H1 (cell line): ENCODE results near the gene S100A4. TPM values are rescaled to one million over a fixed set of nuclear protein-coding genes. Genes with fewer than 3 reads are reported as not detected.

Experiments
- CTCF ChIA-PET: fragments of 300-600 bp; sonication (Branson Sonifier 250); formaldehyde crosslinking; loops from one replicate; lab custom pipeline; 2021; ENCODE audit not compliant: partially characterized antibody; lab: Charles Lee
- POLR2A ChIA-PET: fragments of 300-600 bp; sonication (Branson Sonifier 250); formaldehyde crosslinking; loops from one replicate; lab custom pipeline; 2021; ENCODE audit warnings: inconsistent platforms; ENCODE audit not compliant: partially characterized antibody; lab: Charles Lee
- DNase-seq, 2 experiments: peaks; one replicate each; pipeline versions ENCODE4 v3.0.0 to v3.0.0-alpha.2; 2010 to 2022; ENCODE audit warnings: low spot score in 2 of 2, low read depth in 1 of 2, mixed read lengths in 1 of 2
- FAIRE-seq: peaks from 2 replicates; lab custom pipeline; 2011; peaks lifted over from hg19 to GRCh38; lab: Jason Lieb, UNC
- H2AFZ ChIP-seq: 2 replicates; pipeline ENCODE4 v1.8.1; 2012; ENCODE audit warnings: low read length, inconsistent platforms
- H2AK5ac ChIP-seq: 2 replicates; pipeline ENCODE4 v1.6.1; 2013; ENCODE audit warnings: low read depth, low read length
- H2BK120ac ChIP-seq: replicated peaks from 2 replicates; pipeline ENCODE3; 2013; ENCODE audit warnings: low read depth, low read length, inconsistent platforms
- H2BK12ac ChIP-seq: 2 replicates; pipeline ENCODE4 v1.6.1; 2013; ENCODE audit warnings: low read depth, low read length
- H2BK15ac ChIP-seq: 2 replicates; pipeline ENCODE4 v1.6.1; 2013; ENCODE audit warnings: low read length
- H2BK20ac ChIP-seq: 2 replicates; pipeline ENCODE4 v1.6.1; 2013; ENCODE audit warnings: low read length
- H2BK5ac ChIP-seq: 2 replicates; pipeline ENCODE4 v1.6.1; 2013; ENCODE audit warnings: low read depth, low read length
- H3K14ac ChIP-seq: 2 replicates; pipeline ENCODE4 v1.6.1; 2013; ENCODE audit warnings: inconsistent platforms; ENCODE audit not compliant: insufficient read length
- H3K18ac ChIP-seq: 2 replicates; pipeline ENCODE4 v1.6.1; 2013; ENCODE audit warnings: low read length; ENCODE audit errors: extremely low read depth
- H3K23ac ChIP-seq: 2 replicates; pipeline ENCODE4 v1.6.1; 2013; ENCODE audit warnings: inconsistent platforms; ENCODE audit not compliant: insufficient read length
- H3K23me2 ChIP-seq: 2 replicates; pipeline ENCODE4 v1.6.1; 2013; ENCODE audit warnings: low read depth, low read length
- H3K27ac ChIP-seq: 2 replicates; pipeline ENCODE4 v1.6.1; 2011; ENCODE audit warnings: low read depth, low read length, inconsistent platforms
- H3K27me3 ChIP-seq, 4 experiments: replicated peaks in 1 of 4; 1 replicate in 1 of 4; 2 replicates in 3 of 4; pipeline versions ENCODE4 v1.6.1 to v1.8.1; 2011 to 2013; ENCODE audit warnings: low read length in 3 of 4, mild to moderate bottlenecking in 3 of 4, inconsistent platforms in 2 of 4, mixed read lengths in 2 of 4, moderate library complexity in 1 of 4; ENCODE audit not compliant: control insufficient read depth in 3 of 4, insufficient read depth in 3 of 4; ENCODE audit errors: extremely low read depth in 1 of 4
- H3K36me3 ChIP-seq, 4 experiments: 2 replicates each; pipeline versions ENCODE4 v1.6.1 to v1.8.1; 2011 to 2013; ENCODE audit warnings: mild to moderate bottlenecking in 4 of 4, low read length in 3 of 4, moderate library complexity in 2 of 4, control low read depth in 1 of 4, inconsistent platforms in 1 of 4; ENCODE audit not compliant: insufficient read depth in 4 of 4, control insufficient read depth in 2 of 4
- H3K4ac ChIP-seq: replicated peaks from 2 replicates; pipeline ENCODE3; 2013; ENCODE audit warnings: low read length, low read depth, mixed read lengths, inconsistent platforms; ENCODE audit not compliant: insufficient read length
- H3K4me1 ChIP-seq, 4 experiments: replicated peaks in 1 of 4; 1 replicate in 1 of 4; 2 replicates in 3 of 4; pipeline versions ENCODE4 v1.6.1 to v1.8.1; 2011 to 2013; ENCODE audit warnings: low read length in 3 of 4, inconsistent platforms in 2 of 4, mixed read lengths in 1 of 4; ENCODE audit not compliant: insufficient read depth in 4 of 4, control insufficient read depth in 3 of 4
- H3K4me2 ChIP-seq, 2 experiments: 2 replicates each; pipeline versions ENCODE4 v1.6.1 to v1.8.1; 2011 to 2013; ENCODE audit warnings: low read depth in 2 of 2, low read length in 2 of 2, control low read depth in 1 of 2, inconsistent platforms in 1 of 2, mild to moderate bottlenecking in 1 of 2; ENCODE audit not compliant: insufficient read depth in 1 of 2
- H3K4me3 ChIP-seq, 4 experiments: fragments of 200-600, 300-600 bp in 1 of 4; sonication (generic), shearing (Covaris generic), sonication (Bioruptor Twin) in 1 of 4; 2 replicates each; pipeline versions ENCODE4 v1.5.1 to v1.8.1; 2011 to 2016; ENCODE audit warnings: low read length in 4 of 4, low read depth in 3 of 4, control low read depth in 2 of 4, inconsistent platforms in 2 of 4, mild to moderate bottlenecking in 2 of 4, mixed read lengths in 1 of 4, moderate library complexity in 1 of 4; ENCODE audit not compliant: insufficient read depth in 2 of 4; ENCODE audit errors: extremely low read depth in 1 of 4
- H3K56ac ChIP-seq: replicated peaks from 2 replicates; pipeline ENCODE3; 2013; ENCODE audit warnings: low read depth, mild to moderate bottlenecking, mixed read lengths, low read length, inconsistent platforms; ENCODE audit not compliant: insufficient read length
- H3K79me1 ChIP-seq: 2 replicates; pipeline ENCODE4 v1.6.1; 2013; ENCODE audit warnings: low read depth, low read length, control low read depth
- H3K79me2 ChIP-seq, 2 experiments: 2 replicates each; pipeline versions ENCODE4 v1.6.1 to v1.8.1; 2012 to 2013; ENCODE audit warnings: low read length in 2 of 2, mild to moderate bottlenecking in 2 of 2, inconsistent platforms in 1 of 2; ENCODE audit not compliant: insufficient read depth in 2 of 2, control insufficient read depth in 1 of 2
- H3K9ac ChIP-seq, 4 experiments: replicated peaks in 1 of 4; 1 replicate in 1 of 4; 2 replicates in 3 of 4; pipeline versions ENCODE4 v1.6.1 to v1.8.1; 2011 to 2013; ENCODE audit warnings: low read depth in 3 of 4, low read length in 3 of 4, control low read depth in 2 of 4, mild to moderate bottlenecking in 2 of 4, moderate library complexity in 2 of 4, inconsistent platforms in 1 of 4; ENCODE audit errors: extremely low read depth in 1 of 4
- H3K9me3 ChIP-seq, 2 experiments: 2 replicates each; pipeline versions ENCODE4 v1.6.1 to v1.8.1; 2012 to 2013; ENCODE audit warnings: mild to moderate bottlenecking in 2 of 2, moderate library complexity in 2 of 2, control low read depth in 1 of 2, inconsistent platforms in 1 of 2, low read depth in 1 of 2, low read length in 1 of 2, mixed read lengths in 1 of 2; ENCODE audit not compliant: insufficient read depth in 2 of 2
- H4K20me1 ChIP-seq, 2 experiments: replicated peaks in 1 of 2; 2 replicates each; pipeline versions ENCODE3 to v1.8.1; 2011 to 2013; ENCODE audit warnings: inconsistent platforms in 2 of 2, low read length in 2 of 2, mild to moderate bottlenecking in 1 of 2; ENCODE audit not compliant: insufficient read depth in 2 of 2, control insufficient read depth in 1 of 2
- H4K5ac ChIP-seq: 2 replicates; pipeline ENCODE4 v1.6.1; 2013; ENCODE audit warnings: low read length, low read depth, mixed read lengths, inconsistent platforms; ENCODE audit not compliant: insufficient read length
- H4K8ac ChIP-seq: 2 replicates; pipeline ENCODE4 v1.8.0; 2013; ENCODE audit warnings: mild to moderate bottlenecking, moderate library complexity, low read length, inconsistent platforms; ENCODE audit not compliant: insufficient read depth; ENCODE audit errors: extremely low read depth
- H4K91ac ChIP-seq: replicated peaks from 2 replicates; pipeline ENCODE3; 2013; ENCODE audit warnings: low read length, mixed read lengths, inconsistent platforms; ENCODE audit not compliant: insufficient read length
- ATF3 ChIP-seq: IDR thresholded peaks from 2 replicates; pipeline ENCODE4 v1.6.1; 2011; ENCODE audit warnings: low read depth, mild to moderate bottlenecking, low read length; ENCODE audit not compliant: insufficient read depth
- CBX8 ChIP-seq: fragments of 300-800, 300-1000 bp; sonication (generic); IDR thresholded peaks from 2 replicates; pipeline ENCODE4 v1.7.1; 2016; ENCODE audit warnings: low read depth, low read length, borderline replicate concordance
- CHD1 ChIP-seq: IDR thresholded peaks from 2 replicates; pipeline ENCODE4 v1.6.1; 2012; ENCODE audit warnings: low read depth, low read length, improper control_type of control experiment
- EZH2 ChIP-seq: fragments of 200-600 bp; sonication (generic); IDR thresholded peaks from 2 replicates; pipeline ENCODE4 v1.7.1; 2012; ENCODE audit warnings: low read depth, mild to moderate bottlenecking, moderate library complexity, low read length, inconsistent platforms; ENCODE audit not compliant: severe bottlenecking
- GTF2F1 ChIP-seq: IDR thresholded peaks from 2 replicates; pipeline ENCODE4 v1.6.1; 2012; ENCODE audit warnings: low read depth, low read length, improper control_type of control experiment, borderline replicate concordance
- NANOG ChIP-seq: IDR thresholded peaks from 2 replicates; pipeline ENCODE4 v1.6.1; 2011; ENCODE audit warnings: low read length, low read depth, mild to moderate bottlenecking, inconsistent platforms; ENCODE audit not compliant: insufficient read depth, poor library complexity, severe bottlenecking
- RFX5 ChIP-seq: IDR thresholded peaks from 2 replicates; pipeline ENCODE4 v1.6.1; 2011; ENCODE audit warnings: low read depth, low read length, improper control_type of control experiment, borderline replicate concordance
- SAP30 ChIP-seq: fragments of 300-600 bp; sonication (generic); IDR thresholded peaks from 2 replicates; pipeline ENCODE4 v1.7.1; 2012; ENCODE audit warnings: low read length, moderate library complexity, mild to moderate bottlenecking, inconsistent platforms; ENCODE audit not compliant: insufficient read depth, insufficient replicate concordance
- SIRT6 ChIP-seq: IDR thresholded peaks from one replicate; pipeline ENCODE4 v1.7.1; 2012; ENCODE audit warnings: low read length, inconsistent platforms
- ZNF274 ChIP-seq: IDR thresholded peaks from 2 replicates; pipeline ENCODE4 v1.7.0; 2012; ENCODE audit warnings: low read length, borderline replicate concordance; ENCODE audit errors: extremely low read depth
- WGBS, 2 experiments: shearing (Covaris generic) in 1 of 2; methylation state at CpG; one replicate each; pipeline versions ENCODE4 v1.1.6 to v1.1.7; 2013 to 2015; ENCODE audit warnings: low lambda C conversion rate in 2 of 2, mixed read lengths in 2 of 2, inconsistent platforms in 1 of 2, low coverage in 1 of 2, missing lambda C conversion rate in 1 of 2; ENCODE audit not compliant: insufficient replicate concordance in 2 of 2, insufficient coverage in 1 of 2, insufficient read length in 1 of 2; ENCODE audit errors: extremely low coverage in 1 of 2, missing lambda C conversion rate in 1 of 2; 5-methylcytosine and 5-hydroxymethylcytosine counted together
- polyA plus RNA-seq, 7 experiments: library from polyadenylated mRNA; depleted of rRNA in 3 of 7; stranded (reverse) in 5 of 7; unstranded in 2 of 7; fragments of >200 nt in 5 of 7; fragments of 200-250 nt in 2 of 7; gene quantifications; 1 replicate in 5 of 7; 2 replicates in 1 of 7; 4 replicates in 1 of 7; pipeline versions ENCODE4 v1.2.1 to v1.2.3, GENCODE V29; 2011 to 2013; ENCODE audit warnings: missing spikeins in 2 of 7, mixed read lengths in 2 of 7
- total RNA-seq: library from RNA; stranded (reverse); fragmentation: NEBNext Ultra II Directional; extraction: Animal tissue kit (Norgen Biotek cat#: 25700); gene quantifications from 2 replicates; pipeline ENCODE4 v1.2.1, GENCODE V29; 2021
- TF ChIP-seq, protein P1 (sequence below): IDR thresholded peaks from 2 replicates; pipeline ENCODE4 v1.6.1; 2011; ENCODE audit warnings: low read length, improper control_type of control experiment

S100A4 gene
- total and polyA plus RNA-seq, 2 of the 8 experiments (the other 6 are each of a cell fraction or from before 2014, with no cell fraction given) = 36.3 to 85.4 TPM

DNA sequence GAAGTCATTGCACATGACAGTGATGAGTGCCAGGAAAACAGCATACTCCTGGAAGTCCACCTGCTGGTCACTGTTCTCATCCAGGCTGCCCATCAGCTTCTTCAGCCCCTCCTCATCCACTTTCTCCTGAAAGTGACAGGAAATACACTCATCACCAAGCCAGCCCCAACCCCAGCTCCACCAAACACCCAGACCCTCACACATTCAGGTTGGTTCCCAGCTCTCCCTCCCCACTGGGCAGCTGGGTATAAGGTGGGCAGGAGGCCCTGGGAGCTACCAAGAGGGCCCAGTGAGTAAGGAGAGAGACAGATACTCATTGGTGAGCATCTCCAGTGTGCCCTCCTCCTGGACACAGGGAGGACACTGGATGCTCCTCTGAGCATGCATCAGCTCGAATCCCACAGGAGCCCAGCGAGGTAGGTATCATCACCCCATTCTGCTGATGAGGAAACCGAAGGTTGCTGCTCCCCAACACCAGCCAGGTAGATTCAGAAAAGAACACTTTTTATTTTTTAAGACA, 15.9 kb upstream of the S100A4 start:
- H3K4me3 ChIP-seq = no peak overlapping the region
- H2BK20ac ChIP-seq = no peak overlapping the region
- no peaks in the 10 kb centered on the region for H4K20me1 ChIP-seq
- H3K23me2 ChIP-seq = no peaks in the 10 kb centered on the region
- H2BK15ac ChIP-seq = no peak overlapping the region
- H3K14ac ChIP-seq = no peak overlapping the region
- H4K91ac ChIP-seq = no peak overlapping the region
- H2AFZ ChIP-seq = no peak overlapping the region
- ChIA-PET POLR2A (interaction anchor here (0.7 to 1.0 kb wide), 3 partner anchors 9 to 37 kb away, joined by 3 read pairs; no protein-coding TSS in a partner anchor), CTCF (interaction anchor here (0.8 to 5.9 kb wide), 13 partner anchors 9 to 209 kb away, joined by 3 to 55 read pairs (median 5); partner anchors contain the start of genes S100A13, S100A14 and S100A6)
- no peak overlapping the region for H3K9ac ChIP-seq
- H3K9me3 ChIP-seq = no peaks in the 10 kb centered on the region
- peaks cover 0 to 9% (median 7%) of the 10 kb centered on the region in 4 experiments; a peak in 6 of 7 replicates for H3K4me1 ChIP-seq
- DNase-seq = no peak
- H3K18ac ChIP-seq = no peak overlapping the region
- no peak overlapping the region for H3K4me2 ChIP-seq
- no peaks in the 10 kb centered on the region for H3K79me2 ChIP-seq
- no peaks in the 10 kb centered on the region for H3K36me3 ChIP-seq
- H3K27ac ChIP-seq = no peak overlapping the region
- no peak overlapping the region for H3K23ac ChIP-seq
- H3K79me1 ChIP-seq = no peaks in the 10 kb centered on the region
- FAIRE-seq = no peak
- 95% methylated on average over 3 of the region's 3 CpGs; no CpG with 5 or more reads in 1 of the 2 experiments for WGBS, 2 experiments
- no peak overlapping the region for H3K4ac ChIP-seq
- H3K56ac ChIP-seq = no peak overlapping the region
- no peak overlapping the region for H4K8ac ChIP-seq
- H3K27me3 ChIP-seq = no peaks in the 10 kb centered on the region
- no peak overlapping the region for H2BK120ac ChIP-seq
- no peak overlapping the region for H2BK5ac ChIP-seq
- no peak overlapping the region for H2AK5ac ChIP-seq
- H4K5ac ChIP-seq = no peak overlapping the region
- no peak overlapping the region for H2BK12ac ChIP-seq
- TF ChIP-seq RFX5 (no peak), SIRT6 (no peak), NANOG (no peak), ATF3 (no peak), EZH2 (no peak), CHD1 (no peak), CBX8 (no peak), ZNF274 (no peak), SAP30 (no peak), GTF2F1 (no peak)
- TF ChIP-seq, protein P1, sequence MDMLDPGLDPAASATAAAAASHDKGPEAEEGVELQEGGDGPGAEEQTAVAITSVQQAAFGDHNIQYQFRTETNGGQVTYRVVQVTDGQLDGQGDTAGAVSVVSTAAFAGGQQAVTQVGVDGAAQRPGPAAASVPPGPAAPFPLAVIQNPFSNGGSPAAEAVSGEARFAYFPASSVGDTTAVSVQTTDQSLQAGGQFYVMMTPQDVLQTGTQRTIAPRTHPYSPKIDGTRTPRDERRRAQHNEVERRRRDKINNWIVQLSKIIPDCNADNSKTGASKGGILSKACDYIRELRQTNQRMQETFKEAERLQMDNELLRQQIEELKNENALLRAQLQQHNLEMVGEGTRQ = no peak
